ENCODE data around the gene LTBP4. TPM values are rescaled to one million over a fixed set of nuclear protein-coding genes. Genes with fewer than 3 reads are reported as not detected.

Gene LTBP4
- polyA plus RNA-seq, 1 donor (not counting 4 experiments of a cell fraction or from before 2014, with no cell fraction given), result 29.6 TPM

- H3K4me1 ChIP-seq (ENCODE audit: control insufficient read depth, extremely low read depth, insufficient read depth, low read length), result peaks cover 14% of the 10 kb centered on the region
- FAIRE-seq (no peak), DNase-seq (ENCODE audit: low read depth, low spot score) (no peak)
- no peaks in the 10 kb centered on the region for H3K79me2 ChIP-seq (ENCODE audit: control insufficient read depth, insufficient read depth, low read length)
- H2AFZ ChIP-seq (ENCODE audit: control insufficient read depth, low read length), result peak overlapping the region; percentile 84
- H3K9me3 ChIP-seq (ENCODE audit: control insufficient read depth, low read depth, low read length), result no peaks in the 10 kb centered on the region
- no peaks in the 10 kb centered on the region for H3K9me1 ChIP-seq (ENCODE audit: control insufficient read depth, extremely low read depth, insufficient read depth, low read length)
- H3K4me2 ChIP-seq (ENCODE audit: control insufficient read depth, extremely low read depth, insufficient read depth, low read depth, low read length), result peak overlapping the region; percentile 84
- H3K27ac ChIP-seq (ENCODE audit: control insufficient read depth, insufficient read depth, low read length), result no peak overlapping the region
- H3K9ac ChIP-seq (ENCODE audit: control insufficient read depth, extremely low read depth, insufficient read depth, low read length), result peak overlapping the region; percentile 78
- H3K4me3 ChIP-seq (ENCODE audit: control insufficient read depth in 2 of 3, extremely low read depth in 1 of 3, insufficient read depth in 2 of 3, low read depth in 1 of 3, low read length in 3 of 3), result peak overlapping the region; percentile 61 to 80 (median 64)
- H3K27me3 ChIP-seq (ENCODE audit: control insufficient read depth, extremely low read depth, insufficient read depth, low read length), result no peaks in the 10 kb centered on the region
- peaks cover 0 to under 1% of the 10 kb centered on the region in 2 experiments for H3K36me3 ChIP-seq (ENCODE audit: control insufficient read depth in 2 of 2, extremely low read depth in 1 of 2, insufficient read depth in 2 of 2, low read length in 2 of 2)
- dilution Hi-C loops (cut with MboI; ENCODE audit: extremely low pct_ligation_motif_present, low sequenced_read_pairs), result no loop called here
- TF ChIP-seq CTCF (optimal IDR thresholded peaks at IDR 0.05 in 1 of 3, IDR thresholded peaks at IDR 0.05 in 1 of 3, conservative IDR thresholded peaks at IDR 0.05 in 1 of 3; ENCODE audit: extremely low read depth in 1 of 3, insufficient read depth in 2 of 3, low read length in 3 of 3), result peak in 1 of 3 experiments; percentile 91
- TF ChIP-seq EZH2 (IDR thresholded peaks at IDR 0.05; ENCODE audit: low read length), result no peak
- H4K20me1 ChIP-seq (ENCODE audit: control insufficient read depth, extremely low read depth, insufficient read depth, low read length), result no peaks in the 10 kb centered on the region
Observed at GRCh38 chr19:40662925-40663694, 61.9 kb downstream of the LTBP4 start.

- no peak overlapping the region for H3K27ac ChIP-seq (ENCODE audit: control insufficient read depth, insufficient read depth, low read length)
- FAIRE-seq, result no peak
- dilution Hi-C loops (cut with MboI; ENCODE audit: extremely low pct_ligation_motif_present, low sequenced_read_pairs), result no loop called here
Observed at GRCh38 chr19:40663695-40664692, 62.8 kb downstream of the LTBP4 start.

More at GRCh38 chr19:40663695-40664692, 62.8 kb downstream of the LTBP4 start:
- Histone ChIP-seq H3K27me3 (ENCODE audit: control insufficient read depth, extremely low read depth, insufficient read depth, low read length) (no peaks in the 10 kb centered on the region), H3K36me3 (ENCODE audit: control insufficient read depth in 2 of 2, extremely low read depth in 1 of 2, insufficient read depth in 2 of 2, low read length in 2 of 2) (peaks cover 2 to 5% of the 10 kb centered on the region in 2 experiments), H3K4me1 (ENCODE audit: control insufficient read depth, extremely low read depth, insufficient read depth, low read length) (peaks cover 14% of the 10 kb centered on the region), H3K9me1 (ENCODE audit: control insufficient read depth, extremely low read depth, insufficient read depth, low read length) (no peaks in the 10 kb centered on the region), H2AFZ (ENCODE audit: control insufficient read depth, low read length) (no peak overlapping the region), H3K79me2 (ENCODE audit: control insufficient read depth, insufficient read depth, low read length) (no peaks in the 10 kb centered on the region), H3K4me2 (ENCODE audit: control insufficient read depth, extremely low read depth, insufficient read depth, low read depth, low read length) (peak overlapping the region; percentile 84), H3K4me3 (ENCODE audit: control insufficient read depth in 2 of 3, extremely low read depth in 1 of 3, insufficient read depth in 2 of 3, low read depth in 1 of 3, low read length in 3 of 3) (peak overlapping the region in 1 of 3 experiments; percentile 64), H3K9me3 (ENCODE audit: control insufficient read depth, low read depth, low read length) (no peaks in the 10 kb centered on the region), H4K20me1 (ENCODE audit: control insufficient read depth, extremely low read depth, insufficient read depth, low read length) (no peaks in the 10 kb centered on the region), H3K9ac (ENCODE audit: control insufficient read depth, extremely low read depth, insufficient read depth, low read length) (no peak overlapping the region)
- DNase-seq (ENCODE audit: low read depth, low spot score), result no peak
- TF ChIP-seq CTCF (optimal IDR thresholded peaks at IDR 0.05 in 1 of 3, IDR thresholded peaks at IDR 0.05 in 1 of 3, conservative IDR thresholded peaks at IDR 0.05 in 1 of 3; ENCODE audit: extremely low read depth in 1 of 3, insufficient read depth in 2 of 3, low read length in 3 of 3), result no peak
- no peak for TF ChIP-seq EZH2 (IDR thresholded peaks at IDR 0.05; ENCODE audit: low read length)
